HEK293 (cell line): ENCODE measurements around the gene TSHZ2.

Source experiments
- ZBTB8A ChIP-seq: fragments of 450-650 bp; formaldehyde crosslinking; IDR thresholded peaks from 2 replicates; pipeline ENCODE4 v1.5.1; 2016; ENCODE audit warnings: missing biosample characterization, missing genetic modification characterization
- ZNF76 ChIP-seq: fragments of 450-650 bp; formaldehyde crosslinking; IDR thresholded peaks from 2 replicates; pipeline ENCODE4; 2016; ENCODE audit warnings: low read depth, missing biosample characterization, missing genetic modification characterization, borderline replicate concordance
- TF ChIP-seq, protein P1 (sequence below): fragments of 450-650 bp; formaldehyde crosslinking; IDR thresholded peaks from 2 replicates; pipeline ENCODE4 v1.5.1; 2016; ENCODE audit warnings: missing biosample characterization, missing genetic modification characterization

DNA sequence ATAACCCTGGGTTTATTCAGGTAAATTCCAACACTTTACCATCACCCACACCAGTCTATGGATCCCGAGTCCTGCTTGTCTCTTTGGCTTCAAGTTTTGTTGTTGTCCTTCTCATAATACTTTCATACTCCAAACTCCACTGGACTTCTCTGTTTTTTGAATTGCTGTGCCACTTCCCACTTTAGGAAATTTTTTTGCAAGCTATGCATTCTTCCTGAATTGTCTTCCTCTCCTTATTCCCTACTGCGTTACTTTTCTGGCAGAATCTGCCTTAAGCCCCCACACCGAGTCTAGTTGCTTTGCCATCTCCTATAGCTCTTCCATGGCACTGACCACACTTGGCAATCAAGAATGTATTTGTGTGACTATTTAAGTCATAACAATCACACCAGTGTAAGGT is 96.1 kb downstream of the TSHZ2 start:
- TF ChIP-seq, protein P1, sequence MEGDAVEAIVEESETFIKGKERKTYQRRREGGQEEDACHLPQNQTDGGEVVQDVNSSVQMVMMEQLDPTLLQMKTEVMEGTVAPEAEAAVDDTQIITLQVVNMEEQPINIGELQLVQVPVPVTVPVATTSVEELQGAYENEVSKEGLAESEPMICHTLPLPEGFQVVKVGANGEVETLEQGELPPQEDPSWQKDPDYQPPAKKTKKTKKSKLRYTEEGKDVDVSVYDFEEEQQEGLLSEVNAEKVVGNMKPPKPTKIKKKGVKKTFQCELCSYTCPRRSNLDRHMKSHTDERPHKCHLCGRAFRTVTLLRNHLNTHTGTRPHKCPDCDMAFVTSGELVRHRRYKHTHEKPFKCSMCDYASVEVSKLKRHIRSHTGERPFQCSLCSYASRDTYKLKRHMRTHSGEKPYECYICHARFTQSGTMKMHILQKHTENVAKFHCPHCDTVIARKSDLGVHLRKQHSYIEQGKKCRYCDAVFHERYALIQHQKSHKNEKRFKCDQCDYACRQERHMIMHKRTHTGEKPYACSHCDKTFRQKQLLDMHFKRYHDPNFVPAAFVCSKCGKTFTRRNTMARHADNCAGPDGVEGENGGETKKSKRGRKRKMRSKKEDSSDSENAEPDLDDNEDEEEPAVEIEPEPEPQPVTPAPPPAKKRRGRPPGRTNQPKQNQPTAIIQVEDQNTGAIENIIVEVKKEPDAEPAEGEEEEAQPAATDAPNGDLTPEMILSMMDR (tag by site-specific recombination) = no peak
- no peak for TF ChIP-seq ZNF76
- no peak for TF ChIP-seq ZBTB8A (tag by site-specific recombination)
